Type B pancreatic cell (in vitro differentiated cells): Measurements from ENCODE around the gene RRM2. TPM values are rescaled to one million over a fixed set of nuclear protein-coding genes. Genes with fewer than 3 reads are reported as not detected.

Experiments
- DNase-seq: peaks from one replicate; pipeline ENCODE4 v3.0.0; 2021; ENCODE audit warnings: mixed read lengths; ENCODE audit not compliant: unreplicated experiment; ENCODE audit errors: extremely low spot score
- H3K27ac Mint-ChIP-seq: 2 replicates; pipeline ENCODE4 v1.8.0; 2021; ENCODE audit warnings: mild to moderate bottlenecking, mixed read lengths
- H3K27me3 Mint-ChIP-seq: 2 replicates; pipeline ENCODE4 v1.8.0; 2021; ENCODE audit warnings: mixed read lengths
- H3K36me3 Mint-ChIP-seq: 2 replicates; pipeline ENCODE4 v1.8.0; 2021; ENCODE audit warnings: mixed read lengths
- H3K4me1 Mint-ChIP-seq: one replicate; pipeline ENCODE4 v1.8.0; 2021; ENCODE audit warnings: mixed read lengths; ENCODE audit not compliant: unreplicated experiment
- H3K4me3 Mint-ChIP-seq: 2 replicates; pipeline ENCODE4 v1.8.0; 2021; ENCODE audit warnings: mild to moderate bottlenecking, mixed read lengths
- H3K9me3 Mint-ChIP-seq: 2 replicates; pipeline ENCODE4 v1.8.0; 2021; ENCODE audit warnings: mixed read lengths
- total RNA-seq: library from RNA; stranded (reverse); gene quantifications from 2 replicates; pipeline ENCODE4 v1.2.1, GENCODE V29; 2021; ENCODE audit warnings: low replicate concordance
- TF ChIP-seq, protein P1 (sequence below): fragments of 200-600 bp; sonication (generic); conservative IDR thresholded peaks from 2 replicates; pipeline ENCODE4 v1.5.0; 2021; ENCODE audit warnings: antibody characterized with exemption, mild to moderate bottlenecking

Gene RRM2
- total RNA-seq, 1 donor from 2014 or later, result 109 TPM

DNA sequence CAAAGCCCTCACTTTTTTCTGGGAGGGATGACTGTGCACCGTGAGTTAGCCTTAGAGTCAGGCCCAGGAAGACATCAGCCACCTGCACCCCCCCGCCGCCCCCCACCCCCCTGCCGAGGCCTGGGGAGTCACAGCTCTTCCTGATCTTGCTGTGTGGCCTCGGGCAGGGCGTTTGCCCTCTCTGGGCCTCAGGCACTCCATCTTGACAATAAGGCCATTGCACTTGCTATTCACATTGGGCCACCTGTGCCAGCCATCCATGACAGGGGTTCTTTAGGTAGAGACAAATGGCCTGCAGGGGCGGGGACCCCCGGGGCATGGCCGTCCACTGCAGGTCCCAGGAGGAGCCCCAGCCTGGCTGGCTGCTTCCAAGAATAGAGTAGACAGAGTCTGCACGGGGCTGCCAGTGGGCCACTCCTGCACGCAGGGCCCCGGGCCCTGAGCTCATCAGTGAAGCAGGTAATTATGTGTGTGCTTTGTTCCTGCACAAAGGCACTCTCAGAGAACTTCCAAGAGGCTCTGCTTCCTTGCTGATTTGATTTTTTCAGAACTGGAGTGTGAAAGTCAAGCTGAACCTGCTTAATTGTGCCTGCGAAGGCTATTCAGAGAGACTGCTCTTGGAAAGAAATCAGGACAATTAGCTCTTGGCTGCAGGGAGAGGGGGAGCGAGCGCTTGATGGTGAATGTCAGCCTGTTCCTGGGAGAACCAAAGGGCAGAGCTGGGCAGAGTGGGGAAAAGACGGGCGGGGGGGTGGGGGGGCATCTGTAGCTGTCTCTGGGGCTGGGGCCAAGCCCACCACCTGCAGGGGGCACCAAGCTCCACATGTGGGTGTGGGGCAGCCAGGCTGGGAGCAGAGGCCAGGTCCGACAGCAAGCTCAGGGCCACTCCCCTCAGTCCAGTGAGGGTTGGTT, 40.3 kb downstream of the RRM2 start:
- peak overlapping the region; percentile 55 for H3K27ac Mint-ChIP-seq
- H3K9me3 Mint-ChIP-seq, result no peaks in the 10 kb centered on the region
- peaks cover 27% of the 10 kb centered on the region for H3K4me1 Mint-ChIP-seq
- no peak overlapping the region for H3K4me3 Mint-ChIP-seq
- no peaks in the 10 kb centered on the region for H3K27me3 Mint-ChIP-seq
- TF ChIP-seq, protein P1, sequence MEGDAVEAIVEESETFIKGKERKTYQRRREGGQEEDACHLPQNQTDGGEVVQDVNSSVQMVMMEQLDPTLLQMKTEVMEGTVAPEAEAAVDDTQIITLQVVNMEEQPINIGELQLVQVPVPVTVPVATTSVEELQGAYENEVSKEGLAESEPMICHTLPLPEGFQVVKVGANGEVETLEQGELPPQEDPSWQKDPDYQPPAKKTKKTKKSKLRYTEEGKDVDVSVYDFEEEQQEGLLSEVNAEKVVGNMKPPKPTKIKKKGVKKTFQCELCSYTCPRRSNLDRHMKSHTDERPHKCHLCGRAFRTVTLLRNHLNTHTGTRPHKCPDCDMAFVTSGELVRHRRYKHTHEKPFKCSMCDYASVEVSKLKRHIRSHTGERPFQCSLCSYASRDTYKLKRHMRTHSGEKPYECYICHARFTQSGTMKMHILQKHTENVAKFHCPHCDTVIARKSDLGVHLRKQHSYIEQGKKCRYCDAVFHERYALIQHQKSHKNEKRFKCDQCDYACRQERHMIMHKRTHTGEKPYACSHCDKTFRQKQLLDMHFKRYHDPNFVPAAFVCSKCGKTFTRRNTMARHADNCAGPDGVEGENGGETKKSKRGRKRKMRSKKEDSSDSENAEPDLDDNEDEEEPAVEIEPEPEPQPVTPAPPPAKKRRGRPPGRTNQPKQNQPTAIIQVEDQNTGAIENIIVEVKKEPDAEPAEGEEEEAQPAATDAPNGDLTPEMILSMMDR, result peak; percentile 58
- H3K36me3 Mint-ChIP-seq, result no peaks in the 10 kb centered on the region
- no peak for DNase-seq

DNA sequence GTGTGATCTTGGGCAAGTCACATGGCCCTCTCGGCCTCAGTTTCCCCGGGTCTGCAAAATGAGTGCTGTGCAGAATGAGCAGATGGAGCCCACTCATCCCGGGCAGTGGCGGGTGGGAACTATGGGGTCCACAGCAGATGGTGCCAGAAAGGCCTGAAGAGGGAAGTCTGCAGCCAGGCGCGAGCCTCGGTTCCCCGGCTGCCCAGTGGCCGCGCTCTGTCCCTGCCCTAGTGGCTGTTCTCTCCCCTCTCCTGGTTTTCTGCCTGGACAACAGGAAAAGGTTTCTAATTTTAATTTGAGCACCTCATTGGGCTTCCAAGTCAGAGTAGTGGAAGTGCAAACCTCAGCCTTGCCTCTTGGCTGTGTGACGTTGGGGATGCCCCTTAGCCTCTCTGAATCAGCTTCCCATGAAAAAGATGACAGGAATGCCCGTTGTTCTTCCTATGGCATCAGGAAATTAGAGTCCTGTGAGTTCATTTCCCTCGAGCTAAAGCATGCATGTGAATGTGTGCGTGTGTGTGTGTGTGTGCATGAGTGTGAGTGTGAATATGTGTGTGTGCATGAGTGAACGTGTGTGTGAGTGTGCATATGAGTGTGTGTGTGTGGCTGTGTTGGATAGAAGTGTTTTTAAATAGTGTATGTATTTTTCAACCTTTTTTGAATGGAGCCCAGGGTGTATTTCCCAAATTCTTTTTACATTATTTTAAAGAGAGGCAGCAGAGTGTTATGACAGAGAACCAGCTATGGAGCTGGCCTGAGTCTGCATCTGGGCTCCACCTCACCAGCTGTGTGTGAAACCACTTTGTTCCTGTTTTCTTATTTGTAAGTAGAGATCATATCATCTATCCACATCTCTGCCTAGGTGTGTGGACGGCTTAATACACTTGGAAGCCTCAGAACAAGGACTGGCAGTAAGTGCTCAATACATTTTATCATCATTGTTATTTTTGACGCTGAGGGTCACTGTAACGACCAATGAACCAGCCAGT, 41.3 kb downstream of the RRM2 start:
- no peak overlapping the region for H3K27ac Mint-ChIP-seq
- H3K9me3 Mint-ChIP-seq, result no peaks in the 10 kb centered on the region
- H3K4me1 Mint-ChIP-seq, result peaks cover 36% of the 10 kb centered on the region
- TF ChIP-seq, protein P1, result peak; percentile 12
- H3K36me3 Mint-ChIP-seq, result no peaks in the 10 kb centered on the region
- no peak overlapping the region for H3K4me3 Mint-ChIP-seq
- no peaks in the 10 kb centered on the region for H3K27me3 Mint-ChIP-seq
- no peak for DNase-seq

DNA sequence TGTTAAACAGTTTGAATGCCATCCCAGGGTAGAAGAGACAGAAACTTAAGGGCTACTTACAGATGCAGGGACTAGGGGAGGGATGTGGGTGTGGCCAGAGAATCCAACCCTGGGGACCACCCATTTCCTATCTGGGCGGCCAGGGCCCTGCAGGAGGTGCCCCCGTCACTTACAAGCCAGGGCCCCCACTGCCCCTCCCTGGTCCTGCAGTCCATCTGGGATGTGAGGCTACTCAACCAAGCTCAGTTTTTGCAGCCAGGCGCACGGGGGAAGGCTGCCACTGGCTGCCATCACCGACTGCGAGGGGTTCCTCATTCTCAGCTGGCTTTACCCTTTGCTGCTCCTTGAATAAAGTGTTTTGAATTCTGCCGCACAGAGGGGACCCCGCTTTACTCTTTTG, 42.1 kb downstream of the RRM2 start:
- no peaks in the 10 kb centered on the region for H3K27me3 Mint-ChIP-seq
- no peak overlapping the region for H3K4me3 Mint-ChIP-seq
- TF ChIP-seq, protein P1, result no peak
- DNase-seq, result no peak
- peaks cover 32% of the 10 kb centered on the region for H3K4me1 Mint-ChIP-seq
- H3K9me3 Mint-ChIP-seq, result no peaks in the 10 kb centered on the region
- H3K36me3 Mint-ChIP-seq, result no peaks in the 10 kb centered on the region
- no peak overlapping the region for H3K27ac Mint-ChIP-seq

DNA sequence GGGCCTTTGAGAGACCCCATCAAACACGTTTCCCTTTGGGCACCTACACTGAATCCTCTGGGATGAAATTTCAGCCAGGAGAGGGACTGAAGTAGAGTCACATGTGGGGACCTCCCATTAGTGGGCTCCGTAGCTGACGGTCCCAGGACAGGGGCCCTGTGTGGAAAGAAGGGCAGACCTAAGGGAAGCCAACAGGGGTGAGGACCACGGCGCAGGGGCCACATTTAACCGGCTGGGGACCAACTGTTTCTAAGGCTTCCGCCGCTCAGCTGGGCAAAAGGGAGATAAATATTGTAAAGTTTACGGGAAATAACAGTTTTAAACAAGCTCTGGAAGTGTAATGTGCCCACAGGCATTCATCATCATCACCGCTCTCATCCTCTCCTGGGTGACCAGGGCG, 42.7 kb downstream of the RRM2 start:
- H3K36me3 Mint-ChIP-seq, result no peaks in the 10 kb centered on the region
- no peak for DNase-seq
- no peak overlapping the region for H3K27ac Mint-ChIP-seq
- TF ChIP-seq, protein P1, result no peak
- peaks cover 35% of the 10 kb centered on the region for H3K4me1 Mint-ChIP-seq
- no peaks in the 10 kb centered on the region for H3K9me3 Mint-ChIP-seq
- no peak overlapping the region for H3K4me3 Mint-ChIP-seq
- H3K27me3 Mint-ChIP-seq, result no peaks in the 10 kb centered on the region

DNA sequence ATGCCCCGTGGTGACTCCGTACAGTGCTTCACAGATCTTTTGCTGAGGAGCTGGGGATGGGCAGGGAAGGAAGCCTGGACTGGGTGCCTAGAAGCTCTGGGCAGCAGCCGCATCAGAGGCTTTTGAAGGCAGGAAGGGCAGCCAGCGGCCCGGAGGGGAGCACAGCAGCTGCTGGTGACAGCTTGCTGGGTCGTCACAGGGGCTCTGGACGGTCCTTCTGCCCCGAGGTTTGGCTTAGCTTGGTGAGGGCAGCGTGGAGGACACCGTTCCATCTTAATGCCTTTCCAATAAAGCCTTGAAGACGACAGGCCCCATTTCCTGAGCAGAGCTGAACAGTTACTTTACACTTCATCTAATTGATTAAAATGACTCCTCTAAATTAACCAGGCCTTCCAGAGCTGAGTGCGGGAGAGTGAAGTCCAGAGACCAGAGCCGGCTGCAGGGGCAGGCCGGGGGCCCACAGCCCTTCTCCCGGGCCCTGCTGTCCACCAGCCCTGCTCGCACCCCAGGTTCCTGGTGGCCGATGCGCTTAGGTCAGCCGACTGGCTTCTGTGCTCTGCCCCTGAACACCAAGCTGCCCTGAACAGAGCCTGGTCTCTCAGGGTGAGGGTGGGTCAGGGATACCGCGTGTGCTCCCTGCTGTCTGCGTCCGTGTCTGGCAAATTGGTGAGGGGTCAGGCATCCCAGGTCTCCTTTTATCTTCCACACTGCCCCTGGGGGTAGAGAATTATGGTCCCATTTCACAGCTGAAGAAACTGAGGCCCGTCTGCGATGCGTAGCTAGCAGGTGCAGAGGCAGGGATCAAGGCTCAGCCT, 43.5 kb downstream of the RRM2 start:
- H3K27me3 Mint-ChIP-seq, result no peaks in the 10 kb centered on the region
- TF ChIP-seq, protein P1, result no peak
- H3K36me3 Mint-ChIP-seq, result no peaks in the 10 kb centered on the region
- no peak overlapping the region for H3K4me3 Mint-ChIP-seq
- H3K4me1 Mint-ChIP-seq, result peaks cover 32% of the 10 kb centered on the region
- DNase-seq, result no peak
- no peaks in the 10 kb centered on the region for H3K9me3 Mint-ChIP-seq
- H3K27ac Mint-ChIP-seq, result no peak overlapping the region
